ENCODE measurements around the gene TULP3.

GRCh38 chr12:2961705-2962104 lies 71.0 kb downstream of the TULP3 start:
- TF ChIP-seq PRDM6 (tag by site-specific recombination; IDR thresholded peaks at IDR 0.05) (no peak), ZNF133 (tag by site-specific recombination; IDR thresholded peaks at IDR 0.05) (no peak), CTCF (tag by site-specific recombination; IDR thresholded peaks at IDR 0.05) (no peak), PATZ1 (tag by site-specific recombination; IDR thresholded peaks at IDR 0.05) (no peak), ZBTB21 (tag by site-specific recombination; IDR thresholded peaks at IDR 0.05) (no peak), ZNF223 (tag by site-specific recombination; IDR thresholded peaks at IDR 0.05) (no peak), ZNF24 (tag by site-specific recombination; IDR thresholded peaks at IDR 0.05) (no peak), TRIM28 (IDR thresholded peaks at IDR 0.05; ENCODE audit: borderline replicate concordance, low read length) (no peak), ZNF10 (tag by site-specific recombination; IDR thresholded peaks at IDR 0.05) (no peak), ZBTB7A (tag by site-specific recombination; IDR thresholded peaks at IDR 0.05; ENCODE audit: low read depth) (no peak)
